Fibroblast of lung (primary cell): Measurements from ENCODE around the gene SLC35A4. TPM values are rescaled to one million over a fixed set of nuclear protein-coding genes. Genes with fewer than 3 reads are reported as not detected.

Experiments used
- DNase-seq, 2 donors: peaks; one replicate each; pipeline versions ENCODE4 v3.0.0 to v3.0.0-alpha.2; 2010; ENCODE audit warnings: low read depth in 2 of 2
- H2AFZ ChIP-seq: 2 replicates; pipeline ENCODE4 v1.5.1; 2012; ENCODE audit warnings: low read length, control low read depth, inconsistent platforms
- H3K27ac ChIP-seq: 2 replicates; pipeline ENCODE4 v1.5.1; 2011; ENCODE audit warnings: low read length, control low read depth; ENCODE audit not compliant: insufficient read depth
- H3K27me3 ChIP-seq: 2 replicates; pipeline ENCODE4 v1.5.1; 2011; ENCODE audit warnings: mild to moderate bottlenecking, low read length; ENCODE audit not compliant: control insufficient read depth, insufficient read depth
- H3K36me3 ChIP-seq: 2 replicates; pipeline ENCODE4 v1.5.1; 2011; ENCODE audit warnings: low read length; ENCODE audit not compliant: control insufficient read depth, insufficient read depth
- H3K4me1 ChIP-seq: 2 replicates; pipeline ENCODE4 v1.5.1; 2011; ENCODE audit warnings: low read length; ENCODE audit not compliant: control insufficient read depth, insufficient read depth; ENCODE audit errors: extremely low read depth
- H3K4me2 ChIP-seq: 2 replicates; pipeline ENCODE4 v1.5.1; 2011; ENCODE audit warnings: low read length, control low read depth; ENCODE audit not compliant: insufficient read depth; ENCODE audit errors: extremely low read depth
- H3K4me3 ChIP-seq, 4 experiments: fragments of 200-600 bp in 1 of 4; sonication (generic) in 1 of 4; replicated peaks in 1 of 4; 2 replicates each; pipeline ENCODE4 v1.5.1; 2011 to 2016; ENCODE audit warnings: low read length in 4 of 4, low read depth in 3 of 4, mild to moderate bottlenecking in 3 of 4, control low read depth in 2 of 4, inconsistent platforms in 1 of 4, mixed read lengths in 1 of 4; ENCODE audit not compliant: insufficient read depth in 1 of 4; ENCODE audit errors: control extremely low read depth in 1 of 4
- H3K79me2 ChIP-seq: 2 replicates; pipeline ENCODE4 v1.5.1; 2012; ENCODE audit warnings: mild to moderate bottlenecking, low read length, inconsistent platforms; ENCODE audit not compliant: control insufficient read depth, insufficient read depth
- H3K9ac ChIP-seq: 2 replicates; pipeline ENCODE4 v1.5.1; 2011; ENCODE audit warnings: mild to moderate bottlenecking, low read length, control low read depth; ENCODE audit not compliant: insufficient read depth
- H3K9me3 ChIP-seq: 2 replicates; pipeline ENCODE4 v1.5.1; 2012; ENCODE audit warnings: low read depth, low read length; ENCODE audit not compliant: control insufficient read depth, insufficient read depth
- H4K20me1 ChIP-seq: 2 replicates; pipeline ENCODE4 v1.5.1; 2011; ENCODE audit warnings: low read length; ENCODE audit not compliant: control insufficient read depth, insufficient read depth; ENCODE audit errors: extremely low read depth
- CTCF ChIP-seq, 2 donors: IDR thresholded peaks in 1 of 2; conservative IDR thresholded peaks in 1 of 2; 1 replicate in 1 of 2; 2 replicates in 1 of 2; pipeline ENCODE4 v1.5.1; 2011 to 2012; ENCODE audit warnings: low read length in 2 of 2, control low read depth in 1 of 2, inconsistent platforms in 1 of 2, low read depth in 1 of 2, mild to moderate bottlenecking in 1 of 2
- EZH2 ChIP-seq: IDR thresholded peaks from 2 replicates; pipeline ENCODE4 v1.5.1; 2012; ENCODE audit warnings: low read length, control low read depth, mild to moderate bottlenecking; ENCODE audit errors: missing control alignments
- polyA plus RNA-seq, 2 donors: library from polyadenylated mRNA; depleted of rRNA in 1 of 2; stranded (reverse) in 1 of 2; unstranded in 1 of 2; fragments of >200 nt; gene quantifications; 2 replicates each; pipeline ENCODE4 v1.2.1, GENCODE V29; 2011 to 2012; ENCODE audit warnings: missing spikeins in 1 of 2
- total RNA-seq: library from RNA; depleted of rRNA; stranded (reverse); fragments of >200 nt; gene quantifications from 2 replicates; pipeline ENCODE4 v1.2.1, GENCODE V29; 2014

SLC35A4 gene
- total and polyA plus RNA-seq, 2 donors (not counting 1 experiment from before 2014, with no cell fraction given), result 21.5 to 79.2 TPM

- peak overlapping the region; percentile 34 for H3K9ac ChIP-seq
- H3K27me3 ChIP-seq, result no peaks in the 10 kb centered on the region
- H3K4me3 ChIP-seq, result peak overlapping the region in 1 of 4 experiments; percentile 14
- peaks cover 21% of the 10 kb centered on the region for H3K36me3 ChIP-seq
- H2AFZ ChIP-seq, result peak overlapping the region; percentile 9
- peak overlapping the region; percentile 80 for H3K27ac ChIP-seq
- peaks cover 15% of the 10 kb centered on the region for H3K4me1 ChIP-seq
- H3K9me3 ChIP-seq, result no peaks in the 10 kb centered on the region
- DNase-seq, result no peak
- TF ChIP-seq CTCF (conservative IDR thresholded peaks at IDR 0.05 in 1 of 2, IDR thresholded peaks at IDR 0.05 in 1 of 2; ENCODE audit: low read depth in 1 of 2, low read length in 2 of 2) (no peak), EZH2 (no peak)
- H3K4me2 ChIP-seq, result peak overlapping the region; percentile 49
- H3K79me2 ChIP-seq, result peaks cover under 1% of the 10 kb centered on the region
- H4K20me1 ChIP-seq, result peaks cover 2% of the 10 kb centered on the region
Observed at GRCh38 chr5:140546851-140547507, 17.6 kb upstream of the SLC35A4 start.

- peak within 1 kb of the TSS; percentile 73 for H3K4me2 ChIP-seq
- no peaks in the 10 kb centered on the region for H3K9me3 ChIP-seq
- peak; percentile 91 to 97 for DNase-seq
- no peaks in the 10 kb centered on the region for H3K27me3 ChIP-seq
- H3K27ac ChIP-seq, result peak within 1 kb of the TSS; percentile 80
- TF ChIP-seq CTCF (conservative IDR thresholded peaks at IDR 0.05 in 1 of 2, IDR thresholded peaks at IDR 0.05 in 1 of 2; ENCODE audit: low read depth in 1 of 2, low read length in 2 of 2) (peak; percentile 52 to 62), EZH2 (no peak)
- peaks cover 15% of the 10 kb centered on the region for H3K4me1 ChIP-seq
- peaks cover 4% of the 10 kb centered on the region for H3K79me2 ChIP-seq
- H3K4me3 ChIP-seq, result peak within 1 kb of the TSS in 2 of 4 experiments; percentile 53 to 58
- peaks cover 21% of the 10 kb centered on the region for H3K36me3 ChIP-seq
- H4K20me1 ChIP-seq, result peaks cover 2% of the 10 kb centered on the region
- peak within 1 kb of the TSS; percentile 9 for H2AFZ ChIP-seq
- H3K9ac ChIP-seq, result peak within 1 kb of the TSS; percentile 48
Observed at GRCh38 chr5:140547508-140548299, 16.9 kb upstream of the SLC35A4 start, which contains the start of gene EIF4EBP3. EIF4EBP3 (plus strand) TSS chr5:140547662; CDS start chr5:140547738, 76 bp downstream.

- peak overlapping the region; percentile 48 for H3K9ac ChIP-seq
- no peaks in the 10 kb centered on the region for H3K27me3 ChIP-seq
- H3K4me3 ChIP-seq, result peak overlapping the region in 2 of 4 experiments; percentile 53 to 58
- no peaks in the 10 kb centered on the region for H3K9me3 ChIP-seq
- H3K36me3 ChIP-seq, result peaks cover 21% of the 10 kb centered on the region
- H2AFZ ChIP-seq, result no peak overlapping the region
- peaks cover 15% of the 10 kb centered on the region for H3K4me1 ChIP-seq
- TF ChIP-seq EZH2 (no peak), CTCF (conservative IDR thresholded peaks at IDR 0.05 in 1 of 2, IDR thresholded peaks at IDR 0.05 in 1 of 2; ENCODE audit: low read depth in 1 of 2, low read length in 2 of 2) (no peak)
- peaks cover 9% of the 10 kb centered on the region for H3K79me2 ChIP-seq
- no peak for DNase-seq
- peak overlapping the region; percentile 49 for H3K4me2 ChIP-seq
- H4K20me1 ChIP-seq, result peaks cover 2% of the 10 kb centered on the region
- peak overlapping the region; percentile 80 for H3K27ac ChIP-seq
Observed at GRCh38 chr5:140548300-140548688, 16.3 kb upstream of the SLC35A4 start.
